ENCODE data around the gene BRF1.

DNA sequence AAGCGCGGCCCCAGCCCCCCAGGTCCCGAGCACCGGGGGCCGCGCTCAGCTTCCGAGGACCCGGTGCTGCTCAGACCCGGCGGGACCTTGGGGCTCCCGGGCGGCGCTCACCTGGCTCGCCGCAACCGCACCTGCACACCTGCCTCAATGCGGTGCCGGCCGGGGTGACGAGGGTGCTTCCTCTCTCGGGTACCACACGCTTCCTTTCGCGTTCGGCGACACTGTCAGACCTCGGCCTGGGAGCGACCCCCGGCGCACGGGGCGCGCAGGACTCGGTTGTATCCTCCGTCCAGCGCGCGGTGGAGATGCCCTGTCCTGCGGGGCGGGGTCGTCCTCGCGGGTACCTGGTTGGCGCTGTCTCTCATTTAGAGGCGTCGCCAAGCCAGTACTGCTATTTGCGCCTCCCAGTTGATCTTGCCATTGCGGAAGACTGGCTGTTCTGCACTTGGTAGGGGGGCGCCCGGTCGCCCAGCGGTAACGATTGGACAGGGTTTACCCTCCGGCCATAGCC, 14.5 kb upstream of the BRF1 start:
- TF ChIP-seq, protein P1, sequence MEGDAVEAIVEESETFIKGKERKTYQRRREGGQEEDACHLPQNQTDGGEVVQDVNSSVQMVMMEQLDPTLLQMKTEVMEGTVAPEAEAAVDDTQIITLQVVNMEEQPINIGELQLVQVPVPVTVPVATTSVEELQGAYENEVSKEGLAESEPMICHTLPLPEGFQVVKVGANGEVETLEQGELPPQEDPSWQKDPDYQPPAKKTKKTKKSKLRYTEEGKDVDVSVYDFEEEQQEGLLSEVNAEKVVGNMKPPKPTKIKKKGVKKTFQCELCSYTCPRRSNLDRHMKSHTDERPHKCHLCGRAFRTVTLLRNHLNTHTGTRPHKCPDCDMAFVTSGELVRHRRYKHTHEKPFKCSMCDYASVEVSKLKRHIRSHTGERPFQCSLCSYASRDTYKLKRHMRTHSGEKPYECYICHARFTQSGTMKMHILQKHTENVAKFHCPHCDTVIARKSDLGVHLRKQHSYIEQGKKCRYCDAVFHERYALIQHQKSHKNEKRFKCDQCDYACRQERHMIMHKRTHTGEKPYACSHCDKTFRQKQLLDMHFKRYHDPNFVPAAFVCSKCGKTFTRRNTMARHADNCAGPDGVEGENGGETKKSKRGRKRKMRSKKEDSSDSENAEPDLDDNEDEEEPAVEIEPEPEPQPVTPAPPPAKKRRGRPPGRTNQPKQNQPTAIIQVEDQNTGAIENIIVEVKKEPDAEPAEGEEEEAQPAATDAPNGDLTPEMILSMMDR (IDR thresholded peaks at IDR 0.05), result no peak
- TF ChIP-seq POLR2AphosphoS5 (IDR thresholded peaks at IDR 0.05) (no peak), POLR2A (IDR thresholded peaks at IDR 0.05) (no peak), EP300 (IDR thresholded peaks at IDR 0.05) (no peak)

All from suprapubic skin (tissue), 4 donors.